HuH-7 (cell line): Measurements from ENCODE around the gene MIS12.

Source experiments
- DNase-seq: peaks from one replicate; pipeline ENCODE4 v3.0.0; 2011; ENCODE audit warnings: low spot score

The MIS12 gene

DNA sequence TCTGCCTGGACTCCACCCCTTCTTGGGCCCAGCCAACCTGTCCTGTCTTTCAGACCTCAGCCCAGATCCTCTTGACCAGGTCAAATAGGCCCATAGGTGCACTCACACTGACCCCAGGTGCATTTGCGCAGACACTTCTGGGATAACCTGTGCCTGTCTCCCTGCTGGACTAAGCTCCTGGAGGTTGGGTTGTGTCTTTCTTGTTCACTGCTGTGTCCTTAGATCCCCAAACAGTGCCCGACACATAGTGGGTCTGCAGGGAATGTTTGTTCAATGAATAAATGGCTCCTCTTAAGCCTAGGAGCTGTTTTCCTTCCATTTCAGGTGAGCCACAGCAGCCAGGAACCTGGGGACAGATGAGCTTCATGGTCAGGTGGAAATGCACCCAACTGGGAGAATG lies 49.1 kb downstream of the MIS12 start:
- no peak for DNase-seq

DNA sequence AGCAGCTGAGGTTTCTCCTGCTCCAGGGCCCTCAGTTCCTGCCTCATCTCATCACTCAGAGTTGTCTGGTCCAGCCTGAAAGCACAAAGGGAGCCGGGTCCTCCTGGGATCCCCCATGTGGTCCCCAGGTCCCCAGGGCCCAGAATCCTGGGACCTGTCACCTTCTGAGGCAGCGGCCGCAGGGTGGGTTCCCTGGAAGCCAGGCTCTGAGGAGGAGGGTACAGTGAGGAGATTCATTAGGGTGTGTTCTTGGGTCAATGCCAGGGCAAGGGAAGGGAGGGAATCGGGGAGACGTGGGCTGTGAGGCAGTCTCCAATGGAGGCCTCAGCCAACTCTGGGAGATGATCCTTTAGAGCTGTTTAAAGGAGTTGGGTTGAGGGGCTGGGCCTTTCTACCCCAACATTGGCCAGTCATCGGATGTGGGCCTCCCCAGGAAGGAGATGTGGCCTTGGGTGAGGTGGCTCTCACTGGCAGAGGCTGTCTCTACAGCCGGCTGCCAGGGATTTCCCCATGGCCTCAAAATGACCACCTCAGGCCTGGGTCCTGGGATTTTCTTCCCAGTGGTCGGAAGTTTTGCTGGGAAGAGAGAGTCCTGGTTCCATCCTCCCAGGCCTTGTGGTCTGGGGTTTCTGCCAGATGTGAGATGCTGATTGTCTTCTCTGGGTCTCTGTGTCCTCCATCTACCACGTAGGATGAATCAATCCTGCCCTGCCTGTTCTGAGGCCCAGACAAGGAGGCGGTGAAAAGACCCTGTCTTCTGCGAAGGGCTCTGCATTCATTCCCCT lies 50.7 kb downstream of the MIS12 start:
- DNase-seq = no peak

DNA sequence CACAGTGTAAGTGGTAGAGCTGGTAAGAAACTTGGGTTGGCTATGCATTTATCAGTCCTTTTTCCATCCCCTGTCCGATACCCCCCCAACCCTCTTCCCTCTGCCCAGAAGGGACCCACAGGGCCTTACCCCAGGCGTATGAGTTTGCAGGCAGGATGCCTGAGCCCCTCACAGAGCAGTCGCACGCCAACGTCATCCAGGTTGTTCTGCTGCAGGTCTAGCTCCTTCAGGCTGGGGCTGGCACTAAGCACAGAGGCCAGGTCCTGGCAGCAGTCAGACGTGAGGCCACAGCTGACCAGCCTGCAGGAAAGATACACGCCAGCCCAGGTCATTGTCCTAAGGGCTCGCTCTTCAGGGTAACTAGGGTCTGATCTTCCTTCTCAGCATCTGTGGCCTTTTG lies 52.9 kb downstream of the MIS12 start:
- DNase-seq = no peak

DNA sequence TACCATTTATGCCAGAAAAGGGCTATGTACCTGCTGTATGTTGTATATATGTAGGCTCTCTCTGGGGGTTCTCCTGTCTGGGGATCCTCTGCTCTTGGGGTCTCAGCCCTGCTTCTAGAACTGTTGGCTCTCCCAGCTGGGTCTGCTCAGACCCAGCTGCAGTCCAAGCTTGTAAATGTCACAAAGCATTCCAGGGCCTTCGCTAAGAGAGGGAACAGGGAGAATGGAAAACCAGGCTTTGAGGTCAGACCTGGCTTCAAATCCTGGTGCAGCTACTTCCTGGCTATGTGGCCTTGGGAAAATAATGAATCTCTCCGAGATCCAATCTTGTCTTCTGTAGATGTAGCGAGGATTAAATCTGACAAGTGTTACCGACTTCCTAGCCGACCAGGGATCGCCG lies 54.0 kb downstream of the MIS12 start:
- no peak for DNase-seq
